ENCODE measurements around the gene MED8.
A peak's percentile ranks its signal among the peaks of the same experiment; 100 is the strongest.
"Not testable (repeated sequence)": the region's sequence is repeated elsewhere in the genome, so short reads cannot be mapped to it uniquely, and the experiment has no call there.

Gene MED8

DNA sequence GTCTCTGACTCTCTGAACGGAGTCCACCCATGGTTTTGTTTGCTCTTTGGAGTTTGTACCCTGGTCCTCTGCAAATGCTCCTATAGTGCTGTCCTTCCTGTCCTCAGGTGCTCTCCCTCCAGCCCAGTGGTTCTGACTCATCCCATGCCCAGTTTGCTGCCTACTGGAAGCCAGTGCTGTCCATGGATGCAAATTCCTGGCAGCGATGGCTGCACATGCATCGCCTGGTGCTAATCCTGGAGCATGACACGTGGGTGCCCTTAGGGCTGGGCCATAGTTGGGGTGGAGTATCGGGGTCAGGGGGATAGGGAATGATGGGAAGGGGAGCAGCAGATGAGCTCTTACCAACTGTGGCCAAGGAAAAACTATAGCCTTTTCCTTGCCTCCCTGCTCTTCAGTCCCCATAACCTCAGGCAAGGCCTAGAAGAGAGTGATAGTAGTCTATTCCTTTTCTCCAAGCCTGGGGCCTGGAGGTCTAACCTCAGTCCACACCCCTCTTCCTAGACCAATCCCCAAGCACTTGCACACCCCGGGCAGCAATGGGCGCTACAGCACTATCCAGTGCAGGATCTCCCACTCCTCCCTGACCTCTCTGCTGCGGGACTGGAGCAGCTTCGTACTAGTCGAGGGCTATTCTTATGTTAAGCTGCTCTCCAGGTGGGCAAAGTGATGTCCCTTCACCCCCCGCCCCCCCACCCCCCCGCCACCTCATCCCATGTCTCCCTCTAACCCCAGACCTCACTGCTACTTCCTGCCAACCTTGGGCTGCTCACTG, 32.6 kb upstream of the MED8 start:
- no peak for DNase-seq

- no peak for DNase-seq
Measured at GRCh38 chr1:43421396-43421795, 31.8 kb upstream of the MED8 start.

DNA sequence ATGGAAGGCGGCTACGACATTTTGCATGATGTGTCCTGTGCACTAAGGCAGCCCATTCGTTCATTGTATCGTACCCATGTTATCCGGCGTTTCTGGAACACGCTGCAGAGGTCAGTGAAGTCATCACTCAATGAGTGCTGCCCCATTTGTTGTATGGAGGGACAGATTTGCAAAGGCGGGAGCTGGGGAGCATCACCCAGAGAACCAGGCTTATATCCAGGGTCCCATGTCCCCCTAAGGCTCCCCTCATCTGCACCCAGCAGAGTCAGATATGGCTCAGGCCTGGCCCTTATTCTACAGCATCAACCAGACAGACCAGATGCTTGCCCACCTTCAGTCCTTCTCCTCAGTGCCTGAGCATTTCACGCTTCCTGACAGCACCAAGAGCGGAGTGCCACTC, 31.3 kb upstream of the MED8 start:
- DNase-seq, result no peak

GRCh38 chr1:43419627-43420425, 30.2 kb upstream of the MED8 start:
- no peak for DNase-seq

GRCh38 chr1:43418858-43419257, 29.3 kb upstream of the MED8 start:
- no peak for DNase-seq

DNA sequence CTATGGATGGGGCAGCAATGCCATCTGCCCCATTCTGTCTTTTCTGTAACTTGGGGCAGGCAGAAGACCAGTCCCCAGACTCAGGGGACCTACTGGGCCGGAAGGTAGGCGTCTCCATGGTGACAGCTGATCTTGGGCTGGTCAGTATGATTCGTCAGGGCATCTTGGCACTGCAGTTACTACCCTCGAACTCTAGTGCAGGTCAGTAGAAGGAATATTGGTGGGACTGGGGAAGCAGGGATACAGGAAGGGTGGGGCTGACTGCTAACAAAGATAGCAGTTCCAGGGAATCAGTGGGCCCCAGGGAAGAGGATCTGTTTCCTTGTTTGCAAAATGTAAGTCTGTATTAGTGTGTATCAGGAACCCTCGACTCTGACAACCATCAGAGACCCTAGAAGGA, 26.3 kb upstream of the MED8 start:
- DNase-seq, result no peak

GRCh38 chr1:43414634-43415223, 25.1 kb upstream of the MED8 start:
- DNase-seq, result peak; percentile 58

DNA sequence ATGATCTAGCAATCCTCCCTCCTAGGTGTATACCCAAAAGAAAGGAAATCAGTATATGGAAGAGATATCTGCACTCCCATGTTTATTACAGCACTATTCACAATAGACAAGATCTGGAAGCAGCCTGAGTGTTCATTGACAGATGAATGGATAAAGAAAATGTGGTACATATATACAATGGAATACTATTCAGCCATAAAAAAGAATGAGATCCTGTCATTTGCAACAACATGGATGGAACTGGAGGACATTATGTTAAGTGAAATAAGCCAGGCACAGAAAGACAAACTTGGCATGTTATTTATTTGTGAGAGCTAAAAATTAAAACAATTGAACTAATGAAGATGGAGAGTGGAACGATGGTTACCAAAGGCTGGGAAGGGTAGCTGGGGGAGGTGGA, 23.8 kb upstream of the MED8 start:
- not testable (repeated sequence) for DNase-seq

DNA sequence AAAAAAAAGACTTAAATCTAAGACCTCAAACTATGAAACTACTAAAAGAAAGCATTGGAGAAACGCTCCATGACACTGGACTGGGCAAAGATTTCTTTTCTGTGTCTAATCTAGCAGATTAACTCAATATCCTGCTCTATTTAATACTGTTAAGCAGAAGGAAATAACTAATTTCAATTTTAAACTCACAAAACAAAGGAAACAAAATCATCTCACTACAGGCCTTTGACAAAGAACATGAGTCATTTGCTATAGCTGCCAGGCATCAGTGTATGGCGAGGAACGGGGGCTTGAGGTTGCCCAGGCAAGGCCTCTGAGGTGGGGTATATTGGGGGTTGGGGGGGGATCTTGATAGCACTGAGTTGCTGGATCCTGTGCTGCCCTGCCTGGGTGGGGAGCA, 21.0 kb upstream of the MED8 start:
- no peak for DNase-seq

GRCh38 chr1:43405876-43406234, 16.3 kb upstream of the MED8 start:
- DNase-seq, result no peak

DNA sequence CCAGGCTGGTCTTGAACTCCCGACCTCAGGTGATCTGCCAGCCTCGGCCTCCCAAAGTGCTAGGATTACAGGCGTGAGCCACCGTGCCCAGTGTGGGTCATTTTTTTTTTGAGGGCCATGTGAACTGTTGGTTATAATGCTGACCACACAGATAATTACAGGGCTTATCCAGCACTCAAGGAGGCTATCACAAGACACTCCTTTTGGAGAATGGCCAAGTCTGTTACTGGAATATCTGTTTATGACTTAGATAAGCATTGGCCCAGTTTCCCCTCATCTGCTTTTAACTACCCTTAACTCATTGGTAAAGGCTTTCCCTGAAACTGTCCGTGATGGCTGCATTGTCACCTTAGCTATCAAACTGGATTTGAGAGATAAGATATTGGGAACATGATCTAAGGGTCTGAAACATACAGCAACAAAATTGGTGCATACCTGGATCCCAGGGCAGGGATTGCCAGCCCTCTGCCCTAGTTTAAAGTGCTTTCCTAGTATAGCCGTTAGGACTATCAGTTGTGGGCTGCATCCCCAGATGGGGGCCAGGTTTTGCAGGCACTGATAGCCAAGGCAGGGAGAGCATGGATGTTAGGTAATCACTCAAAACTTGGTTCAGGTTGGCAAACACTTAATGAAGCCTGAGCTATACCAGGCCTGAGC, 15.7 kb upstream of the MED8 start:
- DNase-seq, result no peak

GRCh38 chr1:43404353-43404752, 14.8 kb upstream of the MED8 start:
- DNase-seq, result no peak

DNA sequence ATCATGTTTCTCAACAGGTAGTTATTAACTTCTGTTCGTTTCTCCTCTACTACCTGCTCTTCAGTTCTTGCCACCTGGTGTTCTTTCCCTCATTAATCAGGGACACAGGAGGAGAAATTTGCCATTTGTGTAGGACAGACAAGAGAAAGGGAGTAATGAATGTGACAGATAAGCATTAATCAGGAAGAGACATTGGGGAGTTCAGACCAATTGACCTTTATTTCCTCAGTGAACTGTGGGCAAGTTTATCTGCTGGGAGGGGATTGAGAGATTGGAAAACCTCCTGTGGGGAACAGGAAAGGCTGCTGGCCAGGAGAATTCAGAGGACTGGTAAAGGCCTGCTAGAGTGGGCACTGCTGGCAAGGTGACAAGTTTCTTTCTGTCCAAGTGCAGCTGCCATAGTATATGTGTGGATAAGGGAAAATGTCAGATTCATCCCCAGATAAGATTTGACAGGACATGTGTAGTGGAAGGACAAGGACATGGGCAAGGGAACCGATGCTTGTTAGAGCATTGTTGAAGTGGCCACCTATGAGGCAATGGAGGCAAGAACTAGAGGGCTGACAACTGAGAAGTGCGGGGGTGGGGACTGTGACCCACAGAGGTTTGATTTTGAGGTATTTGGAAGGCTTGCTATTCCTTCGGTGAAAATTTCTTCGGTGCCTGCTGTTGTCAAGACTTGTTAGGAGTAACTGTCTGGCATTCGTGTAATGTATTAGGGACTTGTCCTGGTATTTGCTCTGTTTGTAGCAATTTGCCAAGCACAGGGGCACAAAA, 12.7 kb upstream of the MED8 start:
- no peak for DNase-seq

- not testable (repeated sequence) for DNase-seq
Measured at GRCh38 chr1:43400441-43400840, 10.8 kb upstream of the MED8 start.

DNA sequence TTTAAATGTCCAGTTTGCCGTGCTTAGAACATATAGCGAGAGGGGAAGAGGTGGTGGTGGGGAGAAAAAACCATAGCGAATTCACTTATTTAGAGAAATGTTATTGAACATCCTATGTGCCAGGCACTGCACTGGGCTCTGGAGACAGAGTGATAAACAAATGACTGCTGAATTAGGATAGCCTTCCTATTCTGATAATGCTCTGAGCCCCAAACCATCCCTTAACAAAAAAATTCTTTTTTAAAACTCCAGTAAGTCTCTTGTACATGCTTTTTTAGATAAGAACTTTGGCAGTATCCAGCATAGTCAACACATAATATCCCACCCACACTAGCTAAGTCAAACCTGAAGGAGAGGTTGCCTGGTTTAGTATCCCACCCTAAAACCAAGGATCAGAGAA, 8.6 kb upstream of the MED8 start:
- no peak for DNase-seq

DNA sequence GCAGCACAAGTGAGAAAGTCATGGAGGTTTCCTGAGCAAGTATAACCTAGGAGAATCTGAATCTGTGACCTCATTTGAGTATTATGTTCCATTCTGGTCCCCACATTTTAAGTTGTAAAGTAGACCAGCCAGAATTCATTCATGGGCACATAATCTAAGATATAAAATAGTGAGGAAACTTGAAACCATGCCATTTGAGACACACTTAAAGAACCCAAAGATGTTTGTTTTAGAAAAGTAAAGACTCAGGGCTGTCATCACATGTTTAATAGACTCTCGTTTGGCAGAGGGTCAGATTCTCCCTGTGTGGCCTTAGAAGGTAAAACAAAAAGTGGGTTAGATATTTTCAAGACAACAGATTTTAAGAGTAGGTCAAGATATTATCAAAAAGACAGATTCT, 6.5 kb upstream of the MED8 start:
- DNase-seq, result no peak

DNA sequence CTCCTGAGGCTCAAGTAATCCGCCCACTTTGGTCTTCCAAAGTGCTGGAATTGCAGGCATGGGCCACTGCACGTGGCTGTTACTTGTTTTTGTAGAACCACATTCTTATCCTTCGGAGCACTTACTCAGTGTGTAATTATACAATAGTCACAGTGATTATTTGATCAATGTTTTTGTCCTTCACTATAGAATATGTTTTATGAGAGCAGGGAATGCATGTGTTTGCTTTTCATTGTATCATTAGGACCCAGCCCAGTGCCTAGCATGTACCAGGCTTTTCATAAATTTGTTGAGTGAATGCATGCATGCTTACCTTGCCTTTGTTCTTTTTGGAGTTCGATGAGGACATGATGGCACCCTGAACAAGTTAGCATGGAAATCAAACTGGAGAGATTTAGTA, 5.9 kb upstream of the MED8 start:
- no peak for DNase-seq

DNA sequence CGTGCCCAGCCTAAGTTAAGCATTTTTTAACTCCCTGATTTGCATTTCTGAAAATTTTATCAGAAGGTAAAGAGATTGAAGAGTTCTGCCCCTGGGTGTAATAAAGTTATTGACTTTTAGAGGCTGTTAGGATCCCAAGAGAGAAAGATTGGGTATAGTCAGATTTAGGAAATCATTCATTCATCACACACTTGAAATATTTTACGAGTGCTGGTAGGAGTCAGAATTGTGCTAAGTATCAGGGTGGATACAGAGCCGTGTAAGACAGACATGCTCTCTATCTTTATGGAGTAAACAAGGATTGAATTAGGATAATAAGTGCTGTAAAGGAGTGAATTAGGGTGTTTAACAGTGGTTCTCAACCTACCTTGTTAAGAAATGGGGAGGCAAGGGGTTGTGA, 3.1 kb upstream of the MED8 start:
- DNase-seq, result no peak

GRCh38 chr1:43388613-43389012, 987 bp downstream of the MED8 start:
- DNase-seq, result no peak

DNA sequence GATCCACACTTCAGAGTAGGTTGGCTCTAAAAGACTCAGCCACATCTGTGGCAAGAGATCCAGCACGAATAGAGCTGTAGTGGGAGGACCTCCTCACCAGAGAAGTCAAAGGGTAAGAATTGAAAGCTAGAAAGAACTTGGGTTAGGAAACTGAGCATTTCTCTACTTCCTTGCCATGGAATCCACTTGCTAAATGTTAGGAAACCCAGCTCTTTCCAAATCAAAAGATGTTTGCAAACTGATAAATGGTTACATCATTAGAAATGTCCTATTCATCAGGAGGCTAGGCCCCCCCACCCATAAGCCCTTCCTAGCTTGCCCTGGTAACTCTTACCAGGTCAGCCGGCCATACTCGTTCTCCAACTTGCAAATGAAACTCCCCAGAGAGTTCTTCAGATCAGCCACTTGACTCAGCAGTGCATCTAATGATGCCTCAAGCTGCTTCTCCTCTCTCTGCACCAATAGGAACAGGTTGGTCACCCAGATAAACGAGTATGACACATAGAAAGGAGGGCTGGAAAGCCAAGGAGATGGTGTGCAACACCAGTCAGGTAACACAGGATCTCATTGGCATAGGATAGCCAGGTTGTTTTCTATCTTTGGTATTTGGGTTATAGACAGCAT, 1.5 kb downstream of the MED8 start:
- no peak for DNase-seq

DNA sequence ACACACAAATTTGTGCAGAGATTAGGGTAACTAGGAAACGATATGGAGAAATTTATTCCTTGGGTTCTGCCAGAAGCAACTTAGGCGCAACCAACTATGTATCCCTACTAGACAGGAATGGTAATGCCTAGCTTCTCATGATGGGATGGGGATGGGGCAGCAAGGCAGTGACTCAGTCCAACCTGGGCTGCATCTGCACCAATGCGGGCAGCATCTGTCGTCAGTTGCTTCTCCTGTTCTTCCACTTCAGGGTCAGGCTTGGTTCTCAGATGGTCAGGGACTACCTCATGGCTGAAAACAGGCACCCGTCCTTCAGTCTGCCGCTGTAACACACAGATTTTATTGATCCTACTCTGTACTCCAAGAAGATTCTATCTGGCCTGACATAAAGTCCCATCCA, 2.9 kb downstream of the MED8 start:
- DNase-seq, result no peak

DNA sequence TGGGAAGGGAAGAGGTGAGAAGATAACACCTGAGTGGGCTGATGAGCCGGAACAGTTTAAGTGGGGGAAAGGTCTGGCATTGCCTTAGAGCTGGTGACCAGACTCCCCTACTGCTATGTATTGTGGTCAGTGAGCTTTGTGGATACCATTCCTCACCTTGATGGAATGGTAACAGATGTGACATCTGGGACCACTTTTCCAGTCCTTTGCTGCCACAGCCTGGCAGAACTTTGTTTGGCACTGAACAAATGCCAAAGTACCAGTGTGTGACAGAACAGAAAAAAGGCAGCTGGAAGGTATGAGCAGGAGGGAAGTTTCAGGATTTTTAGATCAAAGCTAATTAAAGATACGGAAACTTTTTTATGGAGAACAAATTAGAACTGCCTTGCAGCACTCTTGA, 6.2 kb downstream of the MED8 start:
- DNase-seq, result no peak
